Keratinocyte (primary cell): ENCODE results near the gene MAX. TPM values are rescaled to one million over a fixed set of nuclear protein-coding genes. Genes with fewer than 3 reads are reported as not detected.

Experiments used
- DNase-seq: peaks from one replicate; pipeline ENCODE4 v3.0.0-alpha.2; 2011; ENCODE audit warnings: low read depth, missing footprints, low spot score
- FAIRE-seq: peaks from 2 replicates; lab custom pipeline; 2011; peaks lifted over from hg19 to GRCh38; lab: Jason Lieb, UNC
- H2AFZ ChIP-seq: 2 replicates; pipeline ENCODE4 v1.6.0; 2012; ENCODE audit warnings: low read length, control low read depth, inconsistent platforms; ENCODE audit not compliant: control insufficient read depth
- H3K27ac ChIP-seq: 2 replicates; pipeline ENCODE4 v1.5.1; 2011; ENCODE audit warnings: low read length; ENCODE audit not compliant: control insufficient read depth, insufficient read depth
- H3K27me3 ChIP-seq: 3 replicates; pipeline ENCODE4 v1.6.0; 2011; ENCODE audit warnings: low read length; ENCODE audit not compliant: control insufficient read depth, insufficient read depth; ENCODE audit errors: extremely low read depth
- H3K36me3 ChIP-seq, 2 experiments: 2 replicates in 1 of 2; 3 replicates in 1 of 2; pipeline ENCODE4 v1.5.1; 2011; ENCODE audit warnings: low read length in 2 of 2, mild to moderate bottlenecking in 1 of 2; ENCODE audit not compliant: control insufficient read depth in 2 of 2, insufficient read depth in 2 of 2; ENCODE audit errors: extremely low read depth in 1 of 2
- H3K4me1 ChIP-seq: 3 replicates; pipeline ENCODE4 v1.5.1; 2011; ENCODE audit warnings: low read length; ENCODE audit not compliant: control insufficient read depth, insufficient read depth; ENCODE audit errors: extremely low read depth
- H3K4me2 ChIP-seq: 3 replicates; pipeline ENCODE4 v1.6.0; 2011; ENCODE audit warnings: low read depth, low read length; ENCODE audit not compliant: control insufficient read depth, insufficient read depth; ENCODE audit errors: extremely low read depth
- H3K4me3 ChIP-seq, 3 experiments: fragments of 200-600 bp in 1 of 3; sonication (generic) in 1 of 3; 2 replicates in 2 of 3; 3 replicates in 1 of 3; pipeline ENCODE4 v1.5.1; 2011 to 2016; ENCODE audit warnings: low read length in 3 of 3, mild to moderate bottlenecking in 3 of 3, control low read depth in 2 of 3, inconsistent platforms in 1 of 3, low read depth in 1 of 3, mixed read lengths in 1 of 3, mixed run types in 1 of 3, moderate library complexity in 1 of 3; ENCODE audit not compliant: control insufficient read depth in 2 of 3, insufficient read depth in 2 of 3; ENCODE audit errors: extremely low read depth in 1 of 3
- H3K79me2 ChIP-seq: 2 replicates; pipeline ENCODE4 v1.6.0; 2012; ENCODE audit warnings: low read length; ENCODE audit not compliant: control insufficient read depth, insufficient read depth
- H3K9ac ChIP-seq: 3 replicates; pipeline ENCODE4 v1.6.0; 2011; ENCODE audit warnings: low read length; ENCODE audit not compliant: control insufficient read depth, insufficient read depth; ENCODE audit errors: extremely low read depth
- H3K9me1 ChIP-seq: 3 replicates; pipeline ENCODE4 v1.6.0; 2011; ENCODE audit warnings: low read length; ENCODE audit not compliant: control insufficient read depth, insufficient read depth; ENCODE audit errors: extremely low read depth
- H3K9me3 ChIP-seq: 2 replicates; pipeline ENCODE4 v1.5.1; 2012; ENCODE audit warnings: low read depth, low read length; ENCODE audit not compliant: control insufficient read depth
- H4K20me1 ChIP-seq: 3 replicates; pipeline ENCODE4 v1.6.0; 2011; ENCODE audit warnings: low read length; ENCODE audit not compliant: control insufficient read depth, insufficient read depth; ENCODE audit errors: extremely low read depth
- CTCF ChIP-seq, 3 experiments: IDR thresholded peaks in 1 of 3; conservative IDR thresholded peaks in 1 of 3; optimal IDR thresholded peaks in 1 of 3; 2 replicates in 2 of 3; 3 replicates in 1 of 3; pipeline versions ENCODE3 to v1.5.1; 2011; ENCODE audit warnings: low read length in 3 of 3, mild to moderate bottlenecking in 3 of 3, moderate library complexity in 2 of 3, control low read depth in 1 of 3, inconsistent platforms in 1 of 3; ENCODE audit not compliant: insufficient read depth in 2 of 3; ENCODE audit errors: extremely low read depth in 1 of 3
- EZH2 ChIP-seq: IDR thresholded peaks from one replicate; pipeline ENCODE4 v1.6.1; 2012; ENCODE audit warnings: inconsistent platforms, mild to moderate bottlenecking, low read length, moderate library complexity
- dilution Hi-C: fragments of 300-500 bp; cut with MboI; formaldehyde crosslinking; loops from one replicate; pipeline ENCODE4 v1.7.0; 2020; ENCODE audit warnings: low sequenced_read_pairs; ENCODE audit not compliant: extremely low pct_ligation_motif_present
- polyA plus RNA-seq, 5 experiments: library from polyadenylated mRNA; depleted of rRNA in 3 of 5; stranded (reverse) in 3 of 5; stranded (forward) in 1 of 5; unstranded in 1 of 5; fragments of >200 nt; gene quantifications; 1 replicate in 1 of 5; 2 replicates in 3 of 5; 3 replicates in 1 of 5; pipeline versions ENCODE4 v1.2.1 to v1.2.3, GENCODE V29; 2011 to 2012; ENCODE audit warnings: missing spikeins in 2 of 5, low read depth in 1 of 5, low replicate concordance in 1 of 5

MAX gene
- polyA plus RNA-seq, 1 donor (not counting 4 experiments of a cell fraction or from before 2014, with no cell fraction given): 65.2 TPM

DNA sequence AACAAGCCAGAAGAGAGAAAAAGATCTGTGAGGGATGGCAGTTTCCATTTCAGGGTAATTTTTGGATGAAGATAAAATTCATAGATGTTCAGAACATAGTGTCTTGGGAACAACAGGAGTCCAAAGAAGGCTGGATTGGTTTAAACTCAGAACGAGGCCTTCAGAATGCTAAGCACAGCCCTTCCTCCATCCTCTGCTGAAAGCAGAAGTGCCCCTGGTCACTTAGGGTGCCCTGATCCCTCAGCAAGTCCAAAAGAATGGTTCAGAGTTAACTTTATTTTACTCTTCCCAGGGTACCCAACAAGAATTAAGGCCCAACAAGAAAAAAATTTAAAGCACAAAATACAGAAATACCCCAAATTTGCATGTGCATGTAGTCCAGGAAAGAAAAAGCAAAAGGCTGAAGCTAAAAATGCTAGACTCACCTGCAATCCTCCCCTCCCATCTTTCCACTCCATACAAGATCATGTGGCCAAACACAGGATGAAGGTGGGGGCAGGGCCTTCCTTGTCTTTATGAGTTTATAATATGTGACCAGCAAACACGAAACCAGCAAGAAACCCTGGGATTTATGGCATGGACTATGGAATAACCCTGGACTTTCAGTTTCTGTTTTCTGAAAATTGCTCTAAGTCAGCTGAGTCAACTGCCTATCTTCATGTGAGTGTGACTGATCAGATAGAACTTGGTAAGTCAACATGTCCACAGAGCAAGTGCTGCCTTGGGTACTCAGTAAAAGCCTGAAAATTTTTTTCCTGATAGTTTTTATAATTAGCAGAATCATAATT is 21.2 kb downstream of the MAX start:
- H3K9me1 ChIP-seq: no peaks in the 10 kb centered on the region
- FAIRE-seq: no peak

DNA sequence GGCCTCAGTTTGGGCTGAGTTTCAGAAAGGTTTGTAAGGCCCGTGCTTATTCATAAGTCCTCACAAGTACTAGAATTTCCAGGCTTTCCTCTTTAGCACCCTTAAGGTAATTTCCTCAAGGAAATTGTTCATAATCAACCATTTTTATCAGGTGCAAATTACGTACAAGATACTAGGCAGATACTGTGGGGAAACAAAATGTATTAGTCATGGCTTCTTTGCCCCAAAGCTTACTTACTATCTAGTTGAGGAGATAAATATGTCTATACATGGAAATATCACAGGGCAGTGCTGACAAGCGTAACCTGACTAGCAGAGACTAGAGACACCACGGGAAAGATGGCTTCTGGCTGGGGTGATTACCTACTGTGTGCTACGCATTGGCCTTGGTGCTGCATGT is 22.5 kb downstream of the MAX start:
- Histone ChIP-seq H3K4me3 (no peak overlapping the region), H3K79me2 (peaks cover 29% of the 10 kb centered on the region), H3K9me3 (no peaks in the 10 kb centered on the region), H3K36me3 (peaks cover 20 to 25% of the 10 kb centered on the region in 2 experiments), H3K4me1 (no peaks in the 10 kb centered on the region), H3K9ac (no peak overlapping the region), H3K27ac (no peak overlapping the region), H4K20me1 (no peaks in the 10 kb centered on the region), H3K9me1 (no peaks in the 10 kb centered on the region), H3K4me2 (no peak overlapping the region), H3K27me3 (no peaks in the 10 kb centered on the region), H2AFZ (no peak overlapping the region)
- dilution Hi-C loops: no loop called here
- TF ChIP-seq EZH2: no peak
- no peak for TF ChIP-seq CTCF (optimal IDR thresholded peaks at IDR 0.05 in 1 of 3, IDR thresholded peaks at IDR 0.05 in 1 of 3, conservative IDR thresholded peaks at IDR 0.05 in 1 of 3; ENCODE audit: extremely low read depth in 1 of 3, insufficient read depth in 2 of 3, low read length in 3 of 3)
- FAIRE-seq (no peak), DNase-seq (no peak)

More for the DNA sequence above, 21.2 kb downstream of the MAX start:
- dilution Hi-C loops: no loop called here
- Histone ChIP-seq H2AFZ (no peak overlapping the region), H3K4me1 (no peaks in the 10 kb centered on the region), H3K36me3 (peaks cover 19 to 32% of the 10 kb centered on the region in 2 experiments), H3K4me3 (no peak overlapping the region), H3K9ac (no peak overlapping the region), H3K4me2 (no peak overlapping the region), H3K9me3 (no peaks in the 10 kb centered on the region), H3K27ac (no peak overlapping the region), H3K27me3 (no peaks in the 10 kb centered on the region), H3K79me2 (peaks cover 36% of the 10 kb centered on the region), H4K20me1 (no peaks in the 10 kb centered on the region)
- TF ChIP-seq CTCF (optimal IDR thresholded peaks at IDR 0.05 in 1 of 3, IDR thresholded peaks at IDR 0.05 in 1 of 3, conservative IDR thresholded peaks at IDR 0.05 in 1 of 3; ENCODE audit: extremely low read depth in 1 of 3, insufficient read depth in 2 of 3, low read length in 3 of 3) (no peak), EZH2 (no peak)
- no peak for DNase-seq
